DOHH2 (cell line): ENCODE measurements around the gene ACD.
"Not testable (repeated sequence)": the region's sequence is repeated elsewhere in the genome, so short reads cannot be mapped to it uniquely, and the experiment has no call there.

ENCODE experiments used
- EZH2phosphoT487 ChIP-seq: fragments of 200-600 bp; sonication (generic); IDR thresholded peaks from 2 replicates; pipeline ENCODE4 v1.6.1; 2017; ENCODE audit warnings: borderline replicate concordance, mild to moderate bottlenecking, antibody characterized with exemption, low read length, moderate library complexity, mixed read lengths
- TF ChIP-seq, protein P1 (sequence below): fragments of 200-600 bp; sonication (generic); IDR thresholded peaks from one replicate; pipeline ENCODE4 v1.5.1; 2014; ENCODE audit warnings: antibody characterized with exemption, mild to moderate bottlenecking, low read depth, low read length; ENCODE audit not compliant: poor library complexity, severe bottlenecking

DNA sequence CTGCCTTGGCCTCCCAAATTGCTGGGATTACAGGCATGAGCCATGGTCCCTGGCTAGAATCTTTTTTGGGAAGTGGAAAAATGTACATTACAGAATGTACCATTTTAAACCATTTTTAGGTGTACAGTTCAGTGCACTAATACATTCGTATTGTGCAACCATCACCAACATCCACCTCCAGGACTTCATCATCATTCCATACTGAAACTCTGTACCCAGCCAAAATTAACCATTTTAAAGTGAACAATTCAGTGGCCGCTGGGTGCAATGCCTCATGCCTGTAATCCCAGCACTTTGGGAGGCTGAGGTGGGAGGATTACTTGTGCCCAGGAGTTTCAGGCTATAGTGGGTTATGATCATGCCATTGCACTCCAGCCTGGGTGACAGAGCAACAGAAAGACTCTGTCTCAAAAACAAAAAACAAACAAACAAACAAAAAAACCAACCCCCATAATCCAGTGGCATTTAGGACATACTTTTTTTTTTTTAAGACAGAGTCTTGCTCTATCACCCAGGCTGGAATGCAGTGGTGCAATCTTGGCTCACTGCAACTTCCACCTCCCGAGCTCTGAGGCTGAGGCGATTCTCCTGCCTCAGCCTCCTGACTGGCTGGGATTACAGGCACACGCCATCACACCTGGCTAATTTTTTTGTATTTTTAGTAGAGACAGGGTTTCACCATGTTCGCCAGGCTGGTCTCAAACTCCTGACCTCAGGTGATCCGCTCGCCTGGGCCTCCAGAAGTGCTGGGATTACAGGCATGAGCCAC is 33.6 kb upstream of the ACD start:
- TF ChIP-seq, protein P1, sequence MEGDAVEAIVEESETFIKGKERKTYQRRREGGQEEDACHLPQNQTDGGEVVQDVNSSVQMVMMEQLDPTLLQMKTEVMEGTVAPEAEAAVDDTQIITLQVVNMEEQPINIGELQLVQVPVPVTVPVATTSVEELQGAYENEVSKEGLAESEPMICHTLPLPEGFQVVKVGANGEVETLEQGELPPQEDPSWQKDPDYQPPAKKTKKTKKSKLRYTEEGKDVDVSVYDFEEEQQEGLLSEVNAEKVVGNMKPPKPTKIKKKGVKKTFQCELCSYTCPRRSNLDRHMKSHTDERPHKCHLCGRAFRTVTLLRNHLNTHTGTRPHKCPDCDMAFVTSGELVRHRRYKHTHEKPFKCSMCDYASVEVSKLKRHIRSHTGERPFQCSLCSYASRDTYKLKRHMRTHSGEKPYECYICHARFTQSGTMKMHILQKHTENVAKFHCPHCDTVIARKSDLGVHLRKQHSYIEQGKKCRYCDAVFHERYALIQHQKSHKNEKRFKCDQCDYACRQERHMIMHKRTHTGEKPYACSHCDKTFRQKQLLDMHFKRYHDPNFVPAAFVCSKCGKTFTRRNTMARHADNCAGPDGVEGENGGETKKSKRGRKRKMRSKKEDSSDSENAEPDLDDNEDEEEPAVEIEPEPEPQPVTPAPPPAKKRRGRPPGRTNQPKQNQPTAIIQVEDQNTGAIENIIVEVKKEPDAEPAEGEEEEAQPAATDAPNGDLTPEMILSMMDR, result not testable (repeated sequence)
- TF ChIP-seq EZH2phosphoT487, result not testable (repeated sequence)
